IMR-90 (cell line): ENCODE measurements around the gene CDH12. TPM values are rescaled to one million over a fixed set of nuclear protein-coding genes. Genes with fewer than 3 reads are reported as not detected.
"Not testable (repeated sequence)": the region's sequence is repeated elsewhere in the genome, so short reads cannot be mapped to it uniquely, and the experiment has no call there.

Experiments
- ATAC-seq: fragments of 200-7000 bp; cut with Tn5 transposase; 2 replicates; pipeline ENCODE4 v1.9.1; 2020; ENCODE audit warnings: low read depth, mild to moderate bottlenecking, moderate library complexity
- BruUV-seq: library from RNA; stranded (reverse); fragments of 400-500 nt; replicated peaks from 2 replicates; lab custom pipeline; 2021; lab: Mats Ljungman, UMichigan
- CTCF ChIA-PET: fragments of 300-600 bp; formaldehyde crosslinking; extraction: SDS; loops from one replicate; lab custom pipeline; 2021; ENCODE audit warnings: antibody characterized with exemption; lab: Yijun Ruan, JAX
- POLR2A ChIA-PET: fragments of 300-600 bp; sonication (Branson Sonifier 250); formaldehyde crosslinking; loops from one replicate; lab custom pipeline; 2022; ENCODE audit warnings: antibody characterized with exemption; ENCODE audit not compliant: unreplicated experiment; lab: Charles Lee
- DNase-seq: peaks from one replicate; pipeline ENCODE4 v3.0.0; 2013
- H2AFZ ChIP-seq: replicated peaks from 2 replicates; pipeline ENCODE3; 2013; ENCODE audit warnings: low read length, mild to moderate bottlenecking; ENCODE audit not compliant: poor library complexity
- H2AK5ac ChIP-seq: 2 replicates; pipeline ENCODE4 v1.6.1; 2013; ENCODE audit warnings: low read depth, low read length, inconsistent platforms
- H2AK9ac ChIP-seq: replicated peaks from 2 replicates; pipeline ENCODE3; 2013; ENCODE audit warnings: mild to moderate bottlenecking, low read depth, low read length, moderate library complexity; ENCODE audit not compliant: poor library complexity
- H2BK120ac ChIP-seq: 2 replicates; pipeline ENCODE4 v1.6.1; 2013; ENCODE audit warnings: low read depth, low read length, inconsistent platforms
- H2BK15ac ChIP-seq: 3 replicates; pipeline ENCODE4 v1.6.1; 2013; ENCODE audit warnings: low read depth, low read length, inconsistent platforms
- H2BK20ac ChIP-seq: 2 replicates; pipeline ENCODE4 v1.6.1; 2013; ENCODE audit warnings: low read depth, mild to moderate bottlenecking, inconsistent platforms, low read length, moderate library complexity
- H2BK5ac ChIP-seq: 2 replicates; pipeline ENCODE4 v1.6.1; 2013; ENCODE audit warnings: mild to moderate bottlenecking, low read depth, low read length, inconsistent platforms; ENCODE audit not compliant: poor library complexity, severe bottlenecking
- H3K14ac ChIP-seq: replicated peaks from 2 replicates; pipeline ENCODE4 v1.6.1; 2013; ENCODE audit warnings: low read depth, low read length, inconsistent platforms
- H3K18ac ChIP-seq: 2 replicates; pipeline ENCODE4 v1.6.1; 2013; ENCODE audit warnings: low read depth, low read length, control low read depth
- H3K23ac ChIP-seq: 2 replicates; pipeline ENCODE4 v1.6.1; 2013; ENCODE audit warnings: low read depth, low read length, inconsistent platforms
- H3K27ac ChIP-seq: 2 replicates; pipeline ENCODE4 v1.5.1; 2013; ENCODE audit warnings: mild to moderate bottlenecking, control low read depth, low read length; ENCODE audit not compliant: insufficient read depth
- H3K27me3 ChIP-seq: 2 replicates; pipeline ENCODE4 v1.6.1; 2013; ENCODE audit warnings: low read length; ENCODE audit not compliant: control insufficient read depth, insufficient read depth
- H3K36me3 ChIP-seq: 2 replicates; pipeline ENCODE4 v1.6.1; 2013; ENCODE audit warnings: low read length, mixed read lengths; ENCODE audit not compliant: control insufficient read depth, insufficient read depth
- H3K4ac ChIP-seq: 2 replicates; pipeline ENCODE4 v1.6.1; 2013; ENCODE audit warnings: low read depth, low read length, inconsistent platforms
- H3K4me1 ChIP-seq: 2 replicates; pipeline ENCODE4 v1.6.1; 2013; ENCODE audit warnings: low read length, mixed read lengths; ENCODE audit not compliant: control insufficient read depth, insufficient read depth
- H3K4me2 ChIP-seq: 2 replicates; pipeline ENCODE4 v1.6.1; 2013; ENCODE audit warnings: low read depth, mild to moderate bottlenecking, control low read depth, low read length, moderate library complexity
- H3K4me3 ChIP-seq: 2 replicates; pipeline ENCODE4 v1.5.1; 2013; ENCODE audit warnings: low read depth, mild to moderate bottlenecking, control low read depth, low read length, moderate library complexity; ENCODE audit not compliant: insufficient read depth
- H3K56ac ChIP-seq: 2 replicates; pipeline ENCODE4 v1.6.1; 2013; ENCODE audit warnings: low read length, inconsistent platforms; ENCODE audit not compliant: insufficient read depth; ENCODE audit errors: extremely low read depth
- H3K79me1 ChIP-seq, 2 experiments: 2 replicates each; pipeline ENCODE4 v1.6.1; 2013; ENCODE audit warnings: low read length in 2 of 2, inconsistent platforms in 1 of 2, low read depth in 1 of 2
- H3K9ac ChIP-seq: 2 replicates; pipeline ENCODE4 v1.6.1; 2013; ENCODE audit warnings: low read depth, low read length, control low read depth
- H3K9me1 ChIP-seq: 2 replicates; pipeline ENCODE4 v1.6.1; 2013; ENCODE audit warnings: low read length, inconsistent platforms; ENCODE audit not compliant: insufficient read depth
- H3K9me3 ChIP-seq: 2 replicates; pipeline ENCODE4 v1.6.1; 2013; ENCODE audit warnings: low read length; ENCODE audit not compliant: control insufficient read depth, insufficient read depth
- H4K20me1 ChIP-seq: 2 replicates; pipeline ENCODE4 v1.6.1; 2013; ENCODE audit warnings: low read length, inconsistent platforms; ENCODE audit not compliant: insufficient read depth
- H4K5ac ChIP-seq: 2 replicates; pipeline ENCODE4 v1.6.1; 2013; ENCODE audit warnings: mild to moderate bottlenecking, low read depth, low read length, control low read depth
- H4K8ac ChIP-seq, 2 experiments: 2 replicates each; pipeline ENCODE4 v1.6.1; 2013; ENCODE audit warnings: low read depth in 2 of 2, low read length in 2 of 2, control low read depth in 1 of 2, inconsistent platforms in 1 of 2
- H4K91ac ChIP-seq: 2 replicates; pipeline ENCODE4 v1.6.1; 2013; ENCODE audit warnings: low read depth, low read length, inconsistent platforms; ENCODE audit not compliant: insufficient read depth
- MAFK ChIP-seq: IDR thresholded peaks from 2 replicates; pipeline ENCODE4 v1.6.1; 2012; ENCODE audit warnings: low read depth, low read length, improper control_type of control experiment
- RCOR1 ChIP-seq: IDR thresholded peaks from 2 replicates; pipeline ENCODE4 v1.6.1; 2012; ENCODE audit warnings: mild to moderate bottlenecking, low read length, improper control_type of control experiment; ENCODE audit not compliant: insufficient replicate concordance
- RFX5 ChIP-seq: IDR thresholded peaks from 2 replicates; pipeline ENCODE4 v1.8.0; 2012; ENCODE audit warnings: low read depth, mild to moderate bottlenecking, low read length, moderate library complexity
- WGBS, 2 experiments: methylation state at CpG; one replicate each; pipeline versions ENCODE4 v1.1.5 to v1.1.7; 2013; ENCODE audit warnings: missing lambda C conversion rate in 2 of 2; ENCODE audit not compliant: insufficient read length in 1 of 2; ENCODE audit errors: extremely low coverage in 2 of 2; 5-methylcytosine and 5-hydroxymethylcytosine counted together
- dilution Hi-C: fragments of 300-500 bp; cut with HindIII; formaldehyde crosslinking; loops from one replicate; pipeline ENCODE4 v1.14.3; 2018; ENCODE audit warnings: low sequenced_read_pairs; ENCODE audit not compliant: unreplicated experiment
- in situ Hi-C: fragments of 300-500 bp; cut with MboI; formaldehyde crosslinking; loops from 3 replicates; pipeline ENCODE4 v1.14.3; 2019; ENCODE audit warnings: low sequenced_read_pairs, inconsistent platforms, mixed read lengths
- intact Hi-C: fragments of 100-400 bp; cut with micrococcal nuclease; formaldehyde crosslinking; loops from 2 replicates; pipeline ENCODE4 v1.10.0; 2022
- polyA plus RNA-seq, 3 experiments: library from polyadenylated mRNA; depleted of rRNA; stranded (reverse); fragments of >200 nt; gene quantifications; 2 replicates each; pipeline ENCODE4 v1.2.3, GENCODE V29; 2012; ENCODE audit warnings: low replicate concordance in 1 of 3
- total RNA-seq: library from RNA; depleted of rRNA; stranded (reverse); fragments of >200 nt; gene quantifications from 2 replicates; pipeline ENCODE4 v1.2.3, GENCODE V29; 2012

CDH12 gene
- total and polyA plus RNA-seq, 2 of the 4 experiments (the other 2 are of a cell fraction), result not detected

- H3K9me3 ChIP-seq, result no peaks in the 10 kb centered on the region
- intact Hi-C loops, result no loop called here
- H2BK120ac ChIP-seq, result no peak overlapping the region
- dilution Hi-C loops, result no loop called here
- no peak overlapping the region for H3K4me3 ChIP-seq
- no peak overlapping the region for H4K5ac ChIP-seq
- H2AFZ ChIP-seq, result no peak overlapping the region
- no peak overlapping the region for H4K91ac ChIP-seq
- ATAC-seq (no peak), DNase-seq (no peak)
- in situ Hi-C loops, result no loop called here
- H2BK15ac ChIP-seq, result no peak overlapping the region
- no peak overlapping the region for H3K9ac ChIP-seq
- no peak overlapping the region for H3K27ac ChIP-seq
- H3K9me1 ChIP-seq, result no peaks in the 10 kb centered on the region
- ChIA-PET CTCF (interaction anchor here (0.6 kb wide), 1 partner anchor 27 kb away, joined by 3 read pairs; no protein-coding TSS in a partner anchor), POLR2A (no interaction called here)
- no peaks in the 10 kb centered on the region for H4K20me1 ChIP-seq
- H4K8ac ChIP-seq, result no peak overlapping the region
- H2AK5ac ChIP-seq, result no peak overlapping the region
- no peak overlapping the region for H2BK5ac ChIP-seq
- H2AK9ac ChIP-seq, result no peak overlapping the region
- H2BK20ac ChIP-seq, result no peak overlapping the region
- no peak overlapping the region for H3K4ac ChIP-seq
- no peak overlapping the region for H3K56ac ChIP-seq
- no peak overlapping the region for H3K18ac ChIP-seq
- no peak overlapping the region for H3K23ac ChIP-seq
- H3K36me3 ChIP-seq, result no peaks in the 10 kb centered on the region
- no TSS peak for BruUV-seq
- no peaks in the 10 kb centered on the region for H3K79me1 ChIP-seq
- H3K27me3 ChIP-seq, result no peaks in the 10 kb centered on the region
- TF ChIP-seq RFX5 (no peak), RCOR1 (no peak), MAFK (peak; percentile 73)
- no peak overlapping the region for H3K14ac ChIP-seq
- no peaks in the 10 kb centered on the region for H3K4me1 ChIP-seq
- no peak overlapping the region for H3K4me2 ChIP-seq
Measured at GRCh38 chr5:22316294-22316693, 536.9 kb downstream of the CDH12 start.

- H3K4ac ChIP-seq, H3K27ac ChIP-seq, H3K56ac ChIP-seq, H3K4me3 ChIP-seq, H3K4me1 ChIP-seq, intact Hi-C loops, H3K9ac ChIP-seq, DNase-seq, POLR2A ChIA-PET, H3K9me3 ChIP-seq, H3K14ac ChIP-seq, H3K23ac ChIP-seq, H3K79me1 ChIP-seq, H4K5ac ChIP-seq, in situ Hi-C loops, H2BK20ac ChIP-seq, H2AK9ac ChIP-seq, H2BK120ac ChIP-seq, ATAC-seq, H4K20me1 ChIP-seq, dilution Hi-C loops, H2BK5ac ChIP-seq, H2AK5ac ChIP-seq, H2BK15ac ChIP-seq, H3K9me1 ChIP-seq, H2AFZ ChIP-seq, H3K27me3 ChIP-seq, H3K18ac ChIP-seq, H4K8ac ChIP-seq, H4K91ac ChIP-seq, H3K36me3 ChIP-seq, H3K4me2 ChIP-seq, BruUV-seq: not testable (repeated sequence)
- CTCF ChIA-PET, result interaction anchor here (0.9 kb wide), 1 partner anchor 14 kb away, joined by 4 read pairs; no protein-coding TSS in a partner anchor
- no CpG with 5 or more reads among the region's 15 CpGs for WGBS, 2 experiments
Measured at GRCh38 chr5:22315052-22315451, 538.1 kb downstream of the CDH12 start.
